ENCODE measurements around the gene SCYGR5.
A peak's percentile ranks its signal among the peaks of the same experiment; 100 is the strongest.
"Not testable (repeated sequence)": the region's sequence is repeated elsewhere in the genome, so short reads cannot be mapped to it uniquely, and the experiment has no call there.

SCYGR5 gene

DNA sequence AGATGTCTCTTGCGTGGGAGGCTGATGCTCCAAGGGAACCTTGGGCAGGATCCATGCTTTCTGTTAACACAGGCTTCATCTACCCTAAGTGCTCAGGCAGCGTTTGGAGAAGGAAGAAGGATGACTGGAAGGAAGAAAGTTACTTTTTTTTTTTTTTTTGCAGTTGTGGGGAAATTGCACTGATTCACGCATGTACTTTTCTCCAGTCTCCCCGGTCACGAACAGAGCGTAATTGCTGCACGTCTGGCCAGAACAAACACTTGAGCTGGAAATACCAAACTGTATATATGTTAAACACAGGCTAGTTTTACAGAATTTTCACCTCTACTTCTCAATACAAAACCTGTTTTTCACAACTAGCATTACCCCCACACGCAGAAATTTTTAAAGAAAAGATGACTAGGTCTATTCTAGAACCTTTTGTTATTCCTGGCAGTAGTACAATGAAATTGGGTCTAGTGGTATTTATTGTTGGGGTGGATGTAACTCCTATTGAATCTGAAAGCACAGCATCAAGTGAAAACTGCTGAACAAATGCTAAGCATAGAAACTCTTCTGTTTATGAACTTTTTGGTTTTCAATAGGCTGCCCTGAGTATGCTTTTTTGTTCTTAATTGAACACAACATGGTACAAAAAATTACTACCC lies 9.3 kb upstream of the SCYGR5 start:
- H3K4me3 Mint-ChIP-seq: no peak overlapping the region
- H3K27ac Mint-ChIP-seq: no peak overlapping the region
- H3K4me1 Mint-ChIP-seq: no peaks in the 10 kb centered on the region
- H3K27me3 Mint-ChIP-seq: no peaks in the 10 kb centered on the region
- no peak for ATAC-seq
- no peaks in the 10 kb centered on the region for H3K36me3 Mint-ChIP-seq
- H3K9me3 Mint-ChIP-seq: no peaks in the 10 kb centered on the region

DNA sequence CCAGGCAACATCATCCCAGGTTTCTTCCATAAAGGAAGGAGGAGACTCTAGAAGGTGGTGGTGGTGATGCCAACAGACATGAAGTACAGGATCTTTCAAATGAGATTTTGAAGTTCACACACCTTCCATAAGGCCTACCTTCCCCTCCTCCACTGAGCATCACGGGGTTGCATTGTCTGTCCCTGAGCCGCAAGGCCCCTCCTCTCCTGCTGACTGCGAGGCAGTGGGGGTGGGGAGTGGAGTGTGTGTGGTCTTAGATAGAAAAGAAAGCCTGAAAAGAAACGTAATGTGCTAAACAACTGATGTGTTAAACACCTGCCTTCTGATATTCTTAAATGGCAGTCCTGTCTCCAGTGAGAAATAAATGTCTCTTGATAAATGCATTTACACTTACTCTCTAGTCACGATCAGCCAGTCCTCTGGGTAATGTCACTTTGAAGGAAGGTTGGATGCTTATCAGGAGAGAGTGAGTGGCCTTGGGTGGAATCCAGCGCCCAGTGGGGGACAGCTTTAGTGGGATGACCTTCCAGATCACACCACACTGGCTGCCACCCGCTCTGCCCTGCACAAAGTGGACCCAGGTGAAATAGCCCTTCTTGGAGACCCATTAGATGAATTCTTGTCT lies 5.5 kb upstream of the SCYGR5 start:
- H3K36me3 Mint-ChIP-seq: no peaks in the 10 kb centered on the region
- H3K4me1 Mint-ChIP-seq: no peaks in the 10 kb centered on the region
- no peak for ATAC-seq
- no peak overlapping the region for H3K27ac Mint-ChIP-seq
- no peaks in the 10 kb centered on the region for H3K27me3 Mint-ChIP-seq
- no peaks in the 10 kb centered on the region for H3K9me3 Mint-ChIP-seq
- no peak overlapping the region for H3K4me3 Mint-ChIP-seq

DNA sequence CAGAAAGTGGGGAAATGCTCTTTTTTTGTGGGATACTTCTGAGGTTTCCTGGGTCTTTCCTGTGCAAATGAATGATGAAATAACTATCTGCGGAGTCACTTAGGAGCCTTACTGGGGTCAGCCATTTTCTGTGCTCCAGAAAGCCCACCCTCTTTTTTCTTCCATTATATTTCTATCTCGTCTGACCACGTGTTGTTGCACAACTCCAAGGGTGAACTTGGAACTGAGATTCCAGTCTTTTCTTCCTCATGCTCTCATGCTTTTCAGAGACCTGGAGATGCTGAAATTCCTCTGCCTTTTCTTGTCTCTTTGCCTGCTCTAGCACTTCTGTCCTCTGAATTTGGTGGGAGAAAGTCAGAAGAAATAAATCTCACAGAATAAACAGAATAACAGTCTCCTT lies 4.8 kb upstream of the SCYGR5 start:
- H3K36me3 Mint-ChIP-seq: no peaks in the 10 kb centered on the region
- ATAC-seq: no peak
- H3K4me1 Mint-ChIP-seq: no peaks in the 10 kb centered on the region
- H3K4me3 Mint-ChIP-seq: no peak overlapping the region
- no peaks in the 10 kb centered on the region for H3K9me3 Mint-ChIP-seq
- no peaks in the 10 kb centered on the region for H3K27me3 Mint-ChIP-seq
- no peak overlapping the region for H3K27ac Mint-ChIP-seq

- Mint-ChIP-seq H3K4me1 (no peaks in the 10 kb centered on the region), H3K36me3 (no peaks in the 10 kb centered on the region)
- ATAC-seq: no peak
These were observed 1.2 kb upstream of the SCYGR5 start for GRCh38 chr2:227665189-227665940.

DNA sequence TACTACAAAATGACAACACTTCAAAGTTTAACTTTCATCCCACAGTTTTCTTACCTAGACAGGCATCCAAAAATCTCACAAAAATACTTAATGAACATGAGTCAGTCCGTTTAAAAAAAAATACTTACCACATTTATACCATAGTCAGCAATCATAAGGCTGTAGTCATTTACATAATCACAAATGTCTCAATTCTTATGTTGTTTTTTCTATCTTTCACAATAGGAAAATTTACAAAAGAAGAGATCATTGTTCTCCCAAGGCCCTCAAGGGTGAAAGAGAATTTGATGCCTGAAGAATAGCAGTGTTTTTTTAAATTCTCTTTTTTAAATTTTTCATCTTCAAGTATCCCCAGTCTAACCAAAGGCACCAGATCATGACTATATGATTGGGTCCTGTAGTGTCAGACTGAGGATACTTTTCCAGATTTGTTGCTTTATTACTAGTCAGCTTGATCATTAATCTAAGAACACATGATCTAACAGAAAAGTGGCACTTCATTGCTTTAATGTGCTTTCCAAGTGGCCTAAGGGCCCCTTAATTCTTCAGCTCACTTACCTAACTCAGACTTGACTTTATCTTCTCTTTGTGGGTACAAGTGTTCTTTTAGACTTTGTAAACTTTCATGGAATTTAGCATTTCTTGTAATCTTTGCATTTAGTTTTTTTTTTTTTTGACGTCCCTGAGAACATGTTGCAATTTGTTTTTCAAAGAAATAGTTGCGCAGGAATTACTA lies 4.7 kb downstream of the SCYGR5 start:
- Mint-ChIP-seq H3K4me3 (no peak overlapping the region), H3K27me3 (peaks cover 9% of the 10 kb centered on the region), H3K27ac (no peak overlapping the region), H3K4me1 (no peaks in the 10 kb centered on the region), H3K9me3 (no peaks in the 10 kb centered on the region), H3K36me3 (no peaks in the 10 kb centered on the region)
- ATAC-seq: no peak

More at GRCh38 chr2:227665189-227665940, 1.2 kb upstream of the SCYGR5 start:
- Mint-ChIP-seq H3K27me3 (peaks cover 5% of the 10 kb centered on the region), H3K27ac (no peak overlapping the region), H3K9me3 (no peaks in the 10 kb centered on the region), H3K4me3 (no peak overlapping the region)

GRCh38 chr2:227673620-227674019 lies 7.0 kb downstream of the SCYGR5 start:
- H3K27me3 Mint-ChIP-seq, H3K4me1 Mint-ChIP-seq, H3K27ac Mint-ChIP-seq, H3K36me3 Mint-ChIP-seq, ATAC-seq, H3K9me3 Mint-ChIP-seq, H3K4me3 Mint-ChIP-seq: not testable (repeated sequence)

DNA sequence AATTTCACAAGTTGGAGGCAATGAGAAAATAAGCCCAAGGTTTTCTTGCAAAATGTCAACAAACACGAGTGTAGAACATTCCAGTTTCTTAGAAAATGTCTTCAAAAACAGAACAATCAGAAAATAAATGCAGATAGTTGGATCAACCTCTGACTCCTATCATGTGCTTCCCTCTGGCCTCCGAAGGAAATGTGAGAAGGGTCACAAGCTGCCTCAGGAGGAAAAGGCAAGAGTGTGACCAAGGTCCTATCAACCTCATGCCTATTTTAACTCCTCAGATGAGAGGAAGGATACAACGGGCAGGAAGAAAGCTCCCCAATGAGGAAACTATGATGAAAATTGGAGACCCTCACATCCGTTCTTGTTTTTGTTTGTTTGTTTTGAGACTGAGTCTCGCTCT lies 7.9 kb downstream of the SCYGR5 start:
- H3K36me3 Mint-ChIP-seq: no peaks in the 10 kb centered on the region
- no peaks in the 10 kb centered on the region for H3K4me1 Mint-ChIP-seq
- peaks cover 9% of the 10 kb centered on the region for H3K27me3 Mint-ChIP-seq
- no peak overlapping the region for H3K4me3 Mint-ChIP-seq
- no peak for ATAC-seq
- no peaks in the 10 kb centered on the region for H3K9me3 Mint-ChIP-seq
- no peak overlapping the region for H3K27ac Mint-ChIP-seq

DNA sequence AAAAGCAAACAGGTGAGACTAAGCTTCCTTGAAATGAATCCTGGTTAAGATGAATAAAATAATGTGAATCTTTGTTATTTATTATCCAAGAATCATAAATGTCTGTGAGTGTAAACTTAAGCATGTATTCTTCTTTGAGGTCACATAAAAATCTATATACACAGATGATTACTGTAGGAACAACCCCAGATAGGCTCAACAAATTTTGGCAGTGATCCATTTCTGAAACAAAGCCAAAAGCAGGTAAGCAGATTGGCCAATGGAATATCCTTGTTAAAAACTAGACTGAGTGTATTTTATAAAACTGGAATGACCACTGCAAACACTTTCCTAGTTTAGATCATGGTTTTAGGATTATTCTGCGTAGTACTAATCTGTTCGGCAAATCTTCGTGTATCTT lies 11.3 kb downstream of the SCYGR5 start:
- H3K36me3 Mint-ChIP-seq: no peaks in the 10 kb centered on the region
- H3K27me3 Mint-ChIP-seq: no peaks in the 10 kb centered on the region
- ATAC-seq: no peak
- no peaks in the 10 kb centered on the region for H3K9me3 Mint-ChIP-seq
- H3K4me3 Mint-ChIP-seq: no peak overlapping the region
- no peak overlapping the region for H3K27ac Mint-ChIP-seq
- no peaks in the 10 kb centered on the region for H3K4me1 Mint-ChIP-seq

- Mint-ChIP-seq H3K4me3 (no peak overlapping the region), H3K9me3 (no peaks in the 10 kb centered on the region), H3K36me3 (no peaks in the 10 kb centered on the region), H3K27me3 (peaks cover 14% of the 10 kb centered on the region), H3K4me1 (no peaks in the 10 kb centered on the region), H3K27ac (no peak overlapping the region)
- ATAC-seq: no peak
These were observed 17.7 kb downstream of the SCYGR5 start for GRCh38 chr2:227684258-227684657.

GRCh38 chr2:227687189-227687588 lies 20.6 kb downstream of the SCYGR5 start:
- H3K9me3 Mint-ChIP-seq: no peaks in the 10 kb centered on the region
- no peaks in the 10 kb centered on the region for H3K4me1 Mint-ChIP-seq
- H3K27me3 Mint-ChIP-seq: peaks cover 39% of the 10 kb centered on the region
- no peak overlapping the region for H3K27ac Mint-ChIP-seq
- H3K36me3 Mint-ChIP-seq: no peaks in the 10 kb centered on the region
- no peak overlapping the region for H3K4me3 Mint-ChIP-seq
- ATAC-seq: no peak

GRCh38 chr2:227696990-227697679 lies 30.5 kb downstream of the SCYGR5 start:
- no peak overlapping the region for H3K27ac Mint-ChIP-seq
- no peak overlapping the region for H3K4me3 Mint-ChIP-seq
- no peaks in the 10 kb centered on the region for H3K9me3 Mint-ChIP-seq

DNA sequence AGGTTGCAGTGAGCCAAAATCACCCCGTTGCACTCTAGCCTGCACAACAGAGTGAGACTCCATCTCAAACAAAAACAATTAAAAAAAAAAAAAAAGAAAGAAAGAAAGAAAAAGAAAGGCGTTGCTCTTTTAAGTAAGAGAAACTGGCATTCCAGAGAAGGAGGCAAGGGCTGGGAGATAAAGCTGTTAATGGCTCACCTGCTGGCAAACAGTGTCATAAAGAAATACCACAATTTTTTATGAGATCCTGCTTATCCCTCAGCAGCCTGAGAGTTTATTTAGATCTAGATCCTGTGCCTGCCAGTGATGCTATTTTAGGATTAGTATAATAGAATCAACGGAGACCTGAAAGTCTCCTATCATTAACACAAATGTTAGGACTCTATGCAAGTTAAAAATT lies 35.0 kb downstream of the SCYGR5 start:
- H3K4me1 Mint-ChIP-seq: no peaks in the 10 kb centered on the region

More at GRCh38 chr2:227696990-227697679, 30.5 kb downstream of the SCYGR5 start:
- peaks cover 10% of the 10 kb centered on the region for H3K27me3 Mint-ChIP-seq
- H3K36me3 Mint-ChIP-seq: no peaks in the 10 kb centered on the region
- no peak for ATAC-seq
- no peaks in the 10 kb centered on the region for H3K4me1 Mint-ChIP-seq

GRCh38 chr2:227703280-227703732 lies 36.7 kb downstream of the SCYGR5 start:
- Mint-ChIP-seq H3K9me3 (no peaks in the 10 kb centered on the region), H3K27me3 (no peaks in the 10 kb centered on the region), H3K27ac (no peak overlapping the region), H3K4me3 (no peak overlapping the region), H3K36me3 (no peaks in the 10 kb centered on the region), H3K4me1 (no peaks in the 10 kb centered on the region)
- ATAC-seq: no peak

More for the DNA sequence above, 35.0 kb downstream of the SCYGR5 start:
- no peak for ATAC-seq
- H3K4me3 Mint-ChIP-seq: no peak overlapping the region
- no peaks in the 10 kb centered on the region for H3K36me3 Mint-ChIP-seq
- no peaks in the 10 kb centered on the region for H3K27me3 Mint-ChIP-seq
- H3K9me3 Mint-ChIP-seq: no peaks in the 10 kb centered on the region
- no peak overlapping the region for H3K27ac Mint-ChIP-seq

DNA sequence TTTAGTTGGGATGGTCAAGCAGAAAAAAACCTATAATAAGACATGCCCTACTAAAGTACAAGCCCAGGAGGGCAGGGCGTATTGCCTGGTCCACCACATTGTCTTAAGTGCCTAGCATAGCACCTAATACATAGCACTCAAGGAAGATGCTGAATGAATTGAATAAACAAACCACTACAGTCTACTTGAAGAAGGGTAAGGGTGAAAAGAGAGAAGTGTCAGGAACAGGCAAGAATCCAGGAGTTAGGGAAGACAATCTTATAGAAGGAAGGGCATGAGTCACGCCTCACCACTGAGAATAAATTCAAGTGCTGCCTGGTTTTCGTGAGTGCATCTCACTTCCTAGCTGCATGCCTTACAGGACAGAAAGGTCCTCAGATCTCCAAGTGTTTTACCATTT lies 37.4 kb downstream of the SCYGR5 start:
- no peaks in the 10 kb centered on the region for H3K27me3 Mint-ChIP-seq
- H3K9me3 Mint-ChIP-seq: no peaks in the 10 kb centered on the region
- no peaks in the 10 kb centered on the region for H3K36me3 Mint-ChIP-seq
- H3K27ac Mint-ChIP-seq: no peak overlapping the region
- no peaks in the 10 kb centered on the region for H3K4me1 Mint-ChIP-seq
- no peak overlapping the region for H3K4me3 Mint-ChIP-seq
- ATAC-seq: no peak

DNA sequence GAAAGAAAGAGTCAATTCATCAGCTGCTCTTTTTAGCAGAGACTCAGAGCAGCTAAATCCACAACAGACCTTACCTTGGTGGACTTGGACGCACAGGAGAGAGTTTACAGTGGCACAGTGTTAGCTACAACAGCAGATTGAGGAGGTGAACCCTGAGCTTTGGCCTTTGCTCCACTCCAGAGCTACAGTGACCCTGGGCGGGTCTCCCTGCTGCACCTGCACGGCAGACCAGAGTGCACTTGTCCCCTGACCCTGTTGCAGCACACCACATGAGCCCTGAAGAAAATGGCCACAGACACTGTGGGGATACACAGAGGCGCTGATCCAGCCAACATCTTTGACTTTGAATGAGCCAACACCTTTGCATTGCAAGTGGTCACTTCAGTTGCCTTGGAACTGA lies 40.3 kb downstream of the SCYGR5 start:
- Mint-ChIP-seq H3K27me3 (no peaks in the 10 kb centered on the region), H3K27ac (no peak overlapping the region), H3K4me1 (no peaks in the 10 kb centered on the region), H3K9me3 (no peaks in the 10 kb centered on the region), H3K4me3 (no peak overlapping the region), H3K36me3 (no peaks in the 10 kb centered on the region)
- ATAC-seq: peak; percentile 12

All from stimulated activated memory B cell treated with anti-CD40 and anti-IgM and Interleukin-4, amounts not matched to agents 10 μg/mL and 1 μg/mL and 100 μg/mL, for 72 hours (primary cell).